ENCODE data around the gene CALU.

CALU gene

DNA sequence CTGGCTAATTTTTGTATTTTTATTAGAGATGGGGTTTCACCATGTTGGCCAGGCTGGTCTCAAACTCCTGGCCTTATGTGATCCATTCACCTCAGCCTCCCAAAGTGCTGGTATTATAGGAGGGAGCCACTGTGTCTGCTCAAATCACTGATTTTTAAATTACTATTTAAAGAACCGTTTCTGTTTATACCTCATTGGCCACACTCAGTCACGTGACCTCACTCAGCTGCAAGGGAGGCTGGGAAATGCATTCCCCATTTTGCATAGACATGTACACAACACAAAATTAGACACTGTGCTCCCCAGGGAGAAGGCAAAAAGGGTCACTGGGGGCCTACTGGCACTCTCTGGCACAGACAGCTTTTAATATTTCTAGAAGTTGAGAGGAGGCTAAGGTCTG, 13.6 kb upstream of the CALU start:
- no peak for DNase-seq

DNA sequence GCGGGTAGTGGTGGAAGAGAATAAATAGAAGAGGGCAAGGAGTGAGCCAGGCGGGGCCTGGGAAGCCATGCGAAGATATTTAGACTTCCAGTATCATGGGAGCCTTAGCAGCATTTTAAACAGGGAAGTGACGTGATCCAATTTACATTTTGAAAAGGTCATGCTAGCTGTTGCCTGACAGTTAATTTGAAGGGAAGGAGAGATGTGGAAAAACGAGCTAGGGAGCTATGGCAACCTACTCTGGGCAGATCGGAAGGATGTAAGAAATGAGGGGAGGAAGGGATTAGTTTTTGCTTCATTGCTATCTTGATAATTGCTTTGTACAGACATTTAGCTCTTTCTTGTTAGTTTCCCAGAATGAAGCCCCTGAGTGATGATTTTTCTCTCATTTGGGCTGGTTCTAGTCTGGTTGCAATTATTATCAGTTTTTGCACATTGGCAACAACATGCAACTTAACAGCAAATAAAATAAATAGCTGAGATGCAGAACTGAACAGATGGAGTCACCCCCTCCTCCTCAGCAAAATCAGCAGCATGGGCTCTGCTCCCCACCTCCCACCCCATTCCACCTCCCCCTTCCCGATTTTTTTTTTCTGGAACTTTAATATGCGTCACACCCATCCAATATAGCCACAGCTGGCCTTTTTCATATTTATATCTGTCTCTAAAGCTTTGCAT, 13.0 kb upstream of the CALU start:
- no peak for DNase-seq

GRCh38 chr7:128726737-128727072, 12.5 kb upstream of the CALU start:
- DNase-seq = no peak

GRCh38 chr7:128727239-128727638, 11.9 kb upstream of the CALU start:
- DNase-seq = no peak

DNA sequence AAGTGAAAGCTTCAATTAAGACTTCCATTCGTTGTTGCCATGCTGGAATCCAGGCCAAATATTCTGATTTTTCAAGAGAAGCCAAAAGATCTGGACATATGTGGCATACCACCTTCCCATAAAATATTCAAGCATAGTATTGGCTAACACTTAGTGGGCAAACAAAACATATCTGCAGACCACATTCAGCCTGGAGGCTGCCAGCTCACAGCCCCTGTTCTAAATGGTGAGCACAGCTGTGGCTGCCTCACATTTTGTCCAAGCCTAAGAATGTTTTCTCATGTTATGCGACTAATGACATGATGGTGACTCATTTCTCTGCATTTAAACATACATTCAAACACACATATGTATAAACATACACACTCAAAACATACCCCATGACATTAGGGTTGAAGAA, 10.6 kb upstream of the CALU start:
- peak; percentile 32 for DNase-seq

- no peak for DNase-seq
These were observed 9.7 kb upstream of the CALU start for GRCh38 chr7:128729494-128729893.

- DNase-seq = no peak
These were observed 8.0 kb upstream of the CALU start for GRCh38 chr7:128731184-128731583.

GRCh38 chr7:128732521-128733277, 6.5 kb upstream of the CALU start:
- DNase-seq = no peak

GRCh38 chr7:128733278-128733645, 5.9 kb upstream of the CALU start:
- no peak for DNase-seq

DNA sequence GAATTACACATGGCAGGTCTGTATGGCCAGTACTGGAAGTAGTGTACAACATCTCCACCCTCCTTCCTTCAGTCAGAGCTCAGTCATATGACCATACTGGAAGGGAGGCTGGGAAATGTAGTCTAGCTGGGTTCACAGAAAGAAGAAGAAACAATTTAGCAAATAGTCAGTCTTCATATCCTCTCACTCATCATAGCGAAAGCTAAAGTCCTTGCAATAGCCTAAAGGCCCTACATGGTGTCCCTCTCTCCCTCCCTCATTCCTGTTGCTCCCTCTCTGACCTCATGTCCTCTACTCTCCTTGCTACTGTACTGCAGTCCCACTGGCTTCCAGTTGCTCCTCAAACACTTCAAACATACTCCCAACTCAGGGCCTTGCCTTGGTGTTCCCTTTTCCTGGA, 4.3 kb upstream of the CALU start:
- no peak for DNase-seq

- no peak for DNase-seq
These were observed 3.7 kb upstream of the CALU start for GRCh38 chr7:128735436-128735835.

DNA sequence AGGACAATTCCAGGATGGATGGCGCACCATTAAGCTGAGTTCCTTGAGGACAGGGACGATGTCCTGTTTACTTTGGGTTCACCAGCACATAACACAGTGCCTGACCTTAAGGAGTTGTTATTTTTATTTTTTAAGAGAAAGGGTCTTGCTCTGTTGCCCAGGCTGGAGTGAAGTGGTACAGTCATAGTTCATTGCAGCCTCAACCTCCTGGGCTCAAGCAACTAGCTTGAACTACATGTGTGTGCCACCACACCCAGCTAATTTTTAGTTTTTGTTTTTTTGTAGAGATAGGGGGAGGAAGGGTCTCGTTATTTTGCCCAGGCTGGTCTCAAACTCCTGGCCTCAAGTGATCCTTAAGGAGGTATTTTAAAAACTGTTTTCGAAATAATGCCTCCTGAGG, 1.7 kb upstream of the CALU start:
- DNase-seq = no peak

- peak; percentile 87 for DNase-seq
These were observed 1.2 kb upstream of the CALU start for GRCh38 chr7:128737867-128738385.

- DNase-seq = no peak
These were observed 550 bp upstream of the CALU start for GRCh38 chr7:128738570-128739047.

GRCh38 chr7:128739990-128740682, 977 bp downstream of the CALU start:
- no peak for DNase-seq

DNA sequence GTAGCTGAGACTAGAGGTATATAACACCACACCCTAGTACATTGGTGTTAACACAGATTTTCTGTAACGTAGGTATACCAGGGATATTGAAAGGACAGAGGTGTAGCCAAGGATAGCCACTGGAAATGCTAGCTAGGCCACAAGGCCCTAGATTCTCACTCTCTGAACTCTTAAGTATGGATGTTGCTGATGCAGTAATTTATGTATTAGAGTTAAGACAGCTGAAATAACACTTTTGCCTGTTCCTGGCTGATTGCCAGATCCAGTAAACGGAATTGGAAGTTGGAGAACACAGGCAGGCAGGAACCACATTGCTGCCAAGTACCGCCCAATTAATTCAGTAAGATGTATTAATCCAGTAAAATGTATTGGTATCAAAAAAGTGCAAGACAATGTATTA, 1.8 kb downstream of the CALU start:
- DNase-seq = peak; percentile 34

- DNase-seq = no peak
These were observed 2.3 kb downstream of the CALU start for GRCh38 chr7:128741491-128741890.

DNA sequence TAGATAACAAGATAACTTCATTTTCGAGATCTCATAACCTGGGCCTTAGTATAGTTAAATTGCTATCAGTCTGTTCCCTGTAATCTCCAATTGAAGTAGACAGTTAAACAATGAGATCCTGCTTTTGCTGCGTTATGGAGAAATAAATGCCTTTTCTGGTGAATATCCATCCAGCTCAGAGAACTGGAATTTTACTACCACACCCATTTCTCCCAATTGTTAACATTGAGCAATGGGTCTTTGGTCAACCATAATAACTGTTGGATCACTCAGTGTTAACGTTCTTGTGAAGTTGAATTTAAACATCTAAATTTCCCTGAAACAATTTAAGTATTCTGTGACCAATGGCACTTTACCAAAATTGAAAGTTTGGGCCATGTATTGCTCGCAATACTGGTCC, 3.0 kb downstream of the CALU start:
- DNase-seq = peak; percentile 82

GRCh38 chr7:128743112-128743772, 4.1 kb downstream of the CALU start:
- no peak for DNase-seq

- no peak for DNase-seq
These were observed 5.3 kb downstream of the CALU start for GRCh38 chr7:128744366-128744905.

DNA sequence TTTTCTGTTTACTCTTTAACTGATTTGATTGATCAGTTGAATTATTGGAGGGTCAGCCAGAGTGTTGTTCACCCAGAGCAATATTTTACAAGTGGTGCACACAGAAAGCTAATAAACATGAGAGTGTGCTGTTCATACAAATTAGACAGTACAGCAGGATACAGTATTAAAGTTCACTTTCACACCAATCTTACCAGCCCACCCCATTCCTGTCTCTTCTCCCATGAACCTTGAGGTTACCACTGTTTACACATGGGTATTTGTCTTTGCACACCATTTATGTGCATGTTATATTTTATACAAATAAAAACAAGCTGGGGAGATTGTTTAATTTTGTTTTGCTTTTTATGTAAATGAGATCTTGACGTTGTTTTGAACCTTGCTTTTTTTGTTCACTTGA, 6.5 kb downstream of the CALU start:
- no peak for DNase-seq

GRCh38 chr7:128747327-128748079, 8.3 kb downstream of the CALU start:
- no peak for DNase-seq
